H1 (cell line): ENCODE data around the gene TMEM245. TPM values are rescaled to one million over a fixed set of nuclear protein-coding genes. Genes with fewer than 3 reads are reported as not detected.

Experiments
- CTCF ChIA-PET: fragments of 300-600 bp; sonication (Branson Sonifier 250); formaldehyde crosslinking; loops from one replicate; lab custom pipeline; 2021; ENCODE audit not compliant: partially characterized antibody; lab: Charles Lee
- POLR2A ChIA-PET: fragments of 300-600 bp; sonication (Branson Sonifier 250); formaldehyde crosslinking; loops from one replicate; lab custom pipeline; 2021; ENCODE audit warnings: inconsistent platforms; ENCODE audit not compliant: partially characterized antibody; lab: Charles Lee
- DNase-seq, 2 experiments: peaks; one replicate each; pipeline versions ENCODE4 v3.0.0 to v3.0.0-alpha.2; 2010 to 2022; ENCODE audit warnings: low spot score in 2 of 2, low read depth in 1 of 2, mixed read lengths in 1 of 2
- FAIRE-seq: peaks from 2 replicates; lab custom pipeline; 2011; peaks lifted over from hg19 to GRCh38; lab: Jason Lieb, UNC
- H2AFZ ChIP-seq: 2 replicates; pipeline ENCODE4 v1.8.1; 2012; ENCODE audit warnings: low read length, inconsistent platforms
- H2AK5ac ChIP-seq: 2 replicates; pipeline ENCODE4 v1.6.1; 2013; ENCODE audit warnings: low read depth, low read length
- H2BK120ac ChIP-seq: replicated peaks from 2 replicates; pipeline ENCODE3; 2013; ENCODE audit warnings: low read depth, low read length, inconsistent platforms
- H2BK12ac ChIP-seq: 2 replicates; pipeline ENCODE4 v1.6.1; 2013; ENCODE audit warnings: low read depth, low read length
- H2BK15ac ChIP-seq: 2 replicates; pipeline ENCODE4 v1.6.1; 2013; ENCODE audit warnings: low read length
- H2BK20ac ChIP-seq: 2 replicates; pipeline ENCODE4 v1.6.1; 2013; ENCODE audit warnings: low read length
- H2BK5ac ChIP-seq: 2 replicates; pipeline ENCODE4 v1.6.1; 2013; ENCODE audit warnings: low read depth, low read length
- H3K14ac ChIP-seq: 2 replicates; pipeline ENCODE4 v1.6.1; 2013; ENCODE audit warnings: inconsistent platforms; ENCODE audit not compliant: insufficient read length
- H3K18ac ChIP-seq: 2 replicates; pipeline ENCODE4 v1.6.1; 2013; ENCODE audit warnings: low read length; ENCODE audit errors: extremely low read depth
- H3K23ac ChIP-seq: 2 replicates; pipeline ENCODE4 v1.6.1; 2013; ENCODE audit warnings: inconsistent platforms; ENCODE audit not compliant: insufficient read length
- H3K23me2 ChIP-seq: 2 replicates; pipeline ENCODE4 v1.6.1; 2013; ENCODE audit warnings: low read depth, low read length
- H3K27ac ChIP-seq: 2 replicates; pipeline ENCODE4 v1.6.1; 2011; ENCODE audit warnings: low read depth, low read length, inconsistent platforms
- H3K27me3 ChIP-seq, 4 experiments: replicated peaks in 1 of 4; 1 replicate in 1 of 4; 2 replicates in 3 of 4; pipeline versions ENCODE4 v1.6.1 to v1.8.1; 2011 to 2013; ENCODE audit warnings: low read length in 3 of 4, mild to moderate bottlenecking in 3 of 4, inconsistent platforms in 2 of 4, mixed read lengths in 2 of 4, moderate library complexity in 1 of 4; ENCODE audit not compliant: control insufficient read depth in 3 of 4, insufficient read depth in 3 of 4; ENCODE audit errors: extremely low read depth in 1 of 4
- H3K36me3 ChIP-seq, 4 experiments: 2 replicates each; pipeline versions ENCODE4 v1.6.1 to v1.8.1; 2011 to 2013; ENCODE audit warnings: mild to moderate bottlenecking in 4 of 4, low read length in 3 of 4, moderate library complexity in 2 of 4, control low read depth in 1 of 4, inconsistent platforms in 1 of 4; ENCODE audit not compliant: insufficient read depth in 4 of 4, control insufficient read depth in 2 of 4
- H3K4ac ChIP-seq: replicated peaks from 2 replicates; pipeline ENCODE3; 2013; ENCODE audit warnings: low read length, low read depth, mixed read lengths, inconsistent platforms; ENCODE audit not compliant: insufficient read length
- H3K4me1 ChIP-seq, 4 experiments: replicated peaks in 1 of 4; 1 replicate in 1 of 4; 2 replicates in 3 of 4; pipeline versions ENCODE4 v1.6.1 to v1.8.1; 2011 to 2013; ENCODE audit warnings: low read length in 3 of 4, inconsistent platforms in 2 of 4, mixed read lengths in 1 of 4; ENCODE audit not compliant: insufficient read depth in 4 of 4, control insufficient read depth in 3 of 4
- H3K4me2 ChIP-seq, 2 experiments: 2 replicates each; pipeline versions ENCODE4 v1.6.1 to v1.8.1; 2011 to 2013; ENCODE audit warnings: low read depth in 2 of 2, low read length in 2 of 2, control low read depth in 1 of 2, inconsistent platforms in 1 of 2, mild to moderate bottlenecking in 1 of 2; ENCODE audit not compliant: insufficient read depth in 1 of 2
- H3K4me3 ChIP-seq, 4 experiments: fragments of 200-600, 300-600 bp in 1 of 4; sonication (generic), shearing (Covaris generic), sonication (Bioruptor Twin) in 1 of 4; 2 replicates each; pipeline versions ENCODE4 v1.5.1 to v1.8.1; 2011 to 2016; ENCODE audit warnings: low read length in 4 of 4, low read depth in 3 of 4, control low read depth in 2 of 4, inconsistent platforms in 2 of 4, mild to moderate bottlenecking in 2 of 4, mixed read lengths in 1 of 4, moderate library complexity in 1 of 4; ENCODE audit not compliant: insufficient read depth in 2 of 4; ENCODE audit errors: extremely low read depth in 1 of 4
- H3K56ac ChIP-seq: replicated peaks from 2 replicates; pipeline ENCODE3; 2013; ENCODE audit warnings: low read depth, mild to moderate bottlenecking, mixed read lengths, low read length, inconsistent platforms; ENCODE audit not compliant: insufficient read length
- H3K79me1 ChIP-seq: 2 replicates; pipeline ENCODE4 v1.6.1; 2013; ENCODE audit warnings: low read depth, low read length, control low read depth
- H3K79me2 ChIP-seq, 2 experiments: 2 replicates each; pipeline versions ENCODE4 v1.6.1 to v1.8.1; 2012 to 2013; ENCODE audit warnings: low read length in 2 of 2, mild to moderate bottlenecking in 2 of 2, inconsistent platforms in 1 of 2; ENCODE audit not compliant: insufficient read depth in 2 of 2, control insufficient read depth in 1 of 2
- H3K9ac ChIP-seq, 4 experiments: replicated peaks in 1 of 4; 1 replicate in 1 of 4; 2 replicates in 3 of 4; pipeline versions ENCODE4 v1.6.1 to v1.8.1; 2011 to 2013; ENCODE audit warnings: low read depth in 3 of 4, low read length in 3 of 4, control low read depth in 2 of 4, mild to moderate bottlenecking in 2 of 4, moderate library complexity in 2 of 4, inconsistent platforms in 1 of 4; ENCODE audit errors: extremely low read depth in 1 of 4
- H3K9me3 ChIP-seq, 2 experiments: 2 replicates each; pipeline versions ENCODE4 v1.6.1 to v1.8.1; 2012 to 2013; ENCODE audit warnings: mild to moderate bottlenecking in 2 of 2, moderate library complexity in 2 of 2, control low read depth in 1 of 2, inconsistent platforms in 1 of 2, low read depth in 1 of 2, low read length in 1 of 2, mixed read lengths in 1 of 2; ENCODE audit not compliant: insufficient read depth in 2 of 2
- H4K20me1 ChIP-seq, 2 experiments: replicated peaks in 1 of 2; 2 replicates each; pipeline versions ENCODE3 to v1.8.1; 2011 to 2013; ENCODE audit warnings: inconsistent platforms in 2 of 2, low read length in 2 of 2, mild to moderate bottlenecking in 1 of 2; ENCODE audit not compliant: insufficient read depth in 2 of 2, control insufficient read depth in 1 of 2
- H4K5ac ChIP-seq: 2 replicates; pipeline ENCODE4 v1.6.1; 2013; ENCODE audit warnings: low read length, low read depth, mixed read lengths, inconsistent platforms; ENCODE audit not compliant: insufficient read length
- H4K8ac ChIP-seq: 2 replicates; pipeline ENCODE4 v1.8.0; 2013; ENCODE audit warnings: mild to moderate bottlenecking, moderate library complexity, low read length, inconsistent platforms; ENCODE audit not compliant: insufficient read depth; ENCODE audit errors: extremely low read depth
- H4K91ac ChIP-seq: replicated peaks from 2 replicates; pipeline ENCODE3; 2013; ENCODE audit warnings: low read length, mixed read lengths, inconsistent platforms; ENCODE audit not compliant: insufficient read length
- JUN ChIP-seq: IDR thresholded peaks from 2 replicates; pipeline ENCODE4 v1.6.1; 2011; ENCODE audit warnings: low read depth, mild to moderate bottlenecking, improper control_type of control experiment, low read length
- NRF1 ChIP-seq: IDR thresholded peaks from 2 replicates; pipeline ENCODE4 v1.6.1; 2011; ENCODE audit warnings: mild to moderate bottlenecking, low read depth, low read length, improper control_type of control experiment
- RXRA ChIP-seq: IDR thresholded peaks from 2 replicates; pipeline ENCODE4 v1.6.1; 2011; ENCODE audit warnings: low read depth, mild to moderate bottlenecking, low read length, moderate library complexity; ENCODE audit not compliant: insufficient read depth
- SIRT6 ChIP-seq: IDR thresholded peaks from one replicate; pipeline ENCODE4 v1.7.1; 2012; ENCODE audit warnings: low read length, inconsistent platforms
- SP2 ChIP-seq: IDR thresholded peaks from 2 replicates; pipeline ENCODE4 v1.6.1; 2012; ENCODE audit warnings: mild to moderate bottlenecking, low read length, inconsistent platforms
- TAF7 ChIP-seq: optimal IDR thresholded peaks from 2 replicates; pipeline ENCODE3; 2011; ENCODE audit warnings: low read depth, mild to moderate bottlenecking, inconsistent platforms, low read length, moderate library complexity, borderline replicate concordance
- ZNF274 ChIP-seq: IDR thresholded peaks from 2 replicates; pipeline ENCODE4 v1.7.0; 2012; ENCODE audit warnings: low read length, borderline replicate concordance; ENCODE audit errors: extremely low read depth
- WGBS, 2 experiments: shearing (Covaris generic) in 1 of 2; methylation state at CpG; one replicate each; pipeline versions ENCODE4 v1.1.6 to v1.1.7; 2013 to 2015; ENCODE audit warnings: low lambda C conversion rate in 2 of 2, mixed read lengths in 2 of 2, inconsistent platforms in 1 of 2, low coverage in 1 of 2, missing lambda C conversion rate in 1 of 2; ENCODE audit not compliant: insufficient replicate concordance in 2 of 2, insufficient coverage in 1 of 2, insufficient read length in 1 of 2; ENCODE audit errors: extremely low coverage in 1 of 2, missing lambda C conversion rate in 1 of 2; 5-methylcytosine and 5-hydroxymethylcytosine counted together
- polyA plus RNA-seq, 7 experiments: library from polyadenylated mRNA; depleted of rRNA in 3 of 7; stranded (reverse) in 5 of 7; unstranded in 2 of 7; fragments of >200 nt in 5 of 7; fragments of 200-250 nt in 2 of 7; gene quantifications; 1 replicate in 5 of 7; 2 replicates in 1 of 7; 4 replicates in 1 of 7; pipeline versions ENCODE4 v1.2.1 to v1.2.3, GENCODE V29; 2011 to 2013; ENCODE audit warnings: missing spikeins in 2 of 7, mixed read lengths in 2 of 7
- total RNA-seq: library from RNA; stranded (reverse); fragmentation: NEBNext Ultra II Directional; extraction: Animal tissue kit (Norgen Biotek cat#: 25700); gene quantifications from 2 replicates; pipeline ENCODE4 v1.2.1, GENCODE V29; 2021
- TF ChIP-seq, protein P1 (sequence below): IDR thresholded peaks from 2 replicates; pipeline ENCODE4 v1.6.1; 2011; ENCODE audit warnings: low read depth, mild to moderate bottlenecking, low read length; ENCODE audit not compliant: insufficient read depth
- TF ChIP-seq, protein P2 (sequence below), 3 experiments: IDR thresholded peaks; 1 replicate in 2 of 3; 2 replicates in 1 of 3; pipeline versions ENCODE4 v1.5.1 to v1.6.1; 2011; ENCODE audit warnings: low read length in 3 of 3, mild to moderate bottlenecking in 3 of 3, inconsistent platforms in 2 of 3, low read depth in 1 of 3, moderate library complexity in 1 of 3; ENCODE audit not compliant: insufficient read depth in 1 of 3; ENCODE audit errors: control extremely low read depth in 1 of 3

TMEM245 gene
- total and polyA plus RNA-seq, 2 of the 8 experiments (the other 6 are each of a cell fraction or from before 2014, with no cell fraction given): 44.3 to 45.8 TPM

DNA sequence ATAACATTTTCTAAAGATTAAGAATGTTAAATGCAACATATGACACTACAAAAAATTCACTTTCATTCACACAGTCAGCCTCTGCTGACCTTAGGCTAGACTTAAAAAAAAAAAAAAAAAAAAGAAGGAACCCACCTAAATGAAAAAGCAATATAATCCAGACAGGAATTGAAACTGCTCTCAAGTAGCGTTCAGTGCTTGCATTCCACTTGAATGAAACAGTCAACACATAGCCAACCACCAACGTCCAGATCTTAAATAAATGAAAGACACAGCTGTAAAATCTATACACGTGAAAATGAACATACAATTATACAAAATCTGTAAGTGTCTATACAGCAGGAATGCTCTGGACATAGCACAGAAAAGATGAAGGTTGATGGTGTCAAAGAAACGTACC, 11.4 kb downstream of the TMEM245 start:
- Histone ChIP-seq H3K4me2 (no peak overlapping the region), H3K79me2 (peaks cover 9 to 95% of the 10 kb centered on the region in 2 experiments; a peak in 3 of 4 replicates), H2AFZ (no peak overlapping the region), H2AK5ac (no peak overlapping the region), H3K18ac (no peak overlapping the region), H4K5ac (no peak overlapping the region), H2BK120ac (no peak overlapping the region), H2BK12ac (no peak overlapping the region), H3K4me3 (no peak overlapping the region), H3K9ac (no peak overlapping the region), H3K27me3 (no peaks in the 10 kb centered on the region), H2BK5ac (no peak overlapping the region), H3K4me1 (no peaks in the 10 kb centered on the region; a peak in 1 of 7 replicates), H4K8ac (no peak overlapping the region), H3K4ac (no peak overlapping the region), H4K91ac (no peak overlapping the region), H3K79me1 (peaks cover 5% of the 10 kb centered on the region; the same call in 1 of the 2 replicates), H3K14ac (no peak overlapping the region), H3K23me2 (no peaks in the 10 kb centered on the region), H3K36me3 (peaks cover 0 to 8% (median 2%) of the 10 kb centered on the region in 4 experiments; a peak in 2 of 8 replicates), H2BK20ac (no peak overlapping the region), H3K9me3 (no peaks in the 10 kb centered on the region), H2BK15ac (no peak overlapping the region), H4K20me1 (peaks cover 6 to 9% of the 10 kb centered on the region in 2 experiments), H3K23ac (no peak overlapping the region), H3K56ac (no peak overlapping the region), H3K27ac (no peak overlapping the region)
- 72% methylated on average over 4 of the region's 4 CpGs; no CpG with 5 or more reads in 1 of the 2 experiments for WGBS, 2 experiments
- ChIA-PET POLR2A (no interaction called here), CTCF (interaction anchor here (1.1 to 1.4 kb wide), 2 partner anchors 60 to 75 kb away, joined by 3 to 7 read pairs; no protein-coding TSS in a partner anchor)
- FAIRE-seq: no peak
- no peak for DNase-seq
- TF ChIP-seq SIRT6 (no peak), NRF1 (no peak), JUN (no peak), SP2 (no peak), ZNF274 (no peak), TAF7 (no peak), RXRA (no peak)
- TF ChIP-seq, protein P1, sequence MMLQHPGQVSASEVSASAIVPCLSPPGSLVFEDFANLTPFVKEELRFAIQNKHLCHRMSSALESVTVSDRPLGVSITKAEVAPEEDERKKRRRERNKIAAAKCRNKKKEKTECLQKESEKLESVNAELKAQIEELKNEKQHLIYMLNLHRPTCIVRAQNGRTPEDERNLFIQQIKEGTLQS: no peak
- TF ChIP-seq, protein P2, sequence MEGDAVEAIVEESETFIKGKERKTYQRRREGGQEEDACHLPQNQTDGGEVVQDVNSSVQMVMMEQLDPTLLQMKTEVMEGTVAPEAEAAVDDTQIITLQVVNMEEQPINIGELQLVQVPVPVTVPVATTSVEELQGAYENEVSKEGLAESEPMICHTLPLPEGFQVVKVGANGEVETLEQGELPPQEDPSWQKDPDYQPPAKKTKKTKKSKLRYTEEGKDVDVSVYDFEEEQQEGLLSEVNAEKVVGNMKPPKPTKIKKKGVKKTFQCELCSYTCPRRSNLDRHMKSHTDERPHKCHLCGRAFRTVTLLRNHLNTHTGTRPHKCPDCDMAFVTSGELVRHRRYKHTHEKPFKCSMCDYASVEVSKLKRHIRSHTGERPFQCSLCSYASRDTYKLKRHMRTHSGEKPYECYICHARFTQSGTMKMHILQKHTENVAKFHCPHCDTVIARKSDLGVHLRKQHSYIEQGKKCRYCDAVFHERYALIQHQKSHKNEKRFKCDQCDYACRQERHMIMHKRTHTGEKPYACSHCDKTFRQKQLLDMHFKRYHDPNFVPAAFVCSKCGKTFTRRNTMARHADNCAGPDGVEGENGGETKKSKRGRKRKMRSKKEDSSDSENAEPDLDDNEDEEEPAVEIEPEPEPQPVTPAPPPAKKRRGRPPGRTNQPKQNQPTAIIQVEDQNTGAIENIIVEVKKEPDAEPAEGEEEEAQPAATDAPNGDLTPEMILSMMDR (IDR thresholded peaks at IDR 0.05; ENCODE audit: control extremely low read depth in 1 of 3, insufficient read depth in 1 of 3, low read depth in 1 of 3, low read length in 3 of 3): no peak
